GM18861 (cell line): ENCODE measurements around the gene GLDC.
"Not testable (repeated sequence)": the region's sequence is repeated elsewhere in the genome, so short reads cannot be mapped to it uniquely, and the experiment has no call there.

Source experiments
- ATAC-seq: cut with Tn5 transposase; IDR thresholded peaks from one replicate; pipeline ENCODE4 v1.9.1; 2021; ENCODE audit not compliant: unreplicated experiment

Gene GLDC

DNA sequence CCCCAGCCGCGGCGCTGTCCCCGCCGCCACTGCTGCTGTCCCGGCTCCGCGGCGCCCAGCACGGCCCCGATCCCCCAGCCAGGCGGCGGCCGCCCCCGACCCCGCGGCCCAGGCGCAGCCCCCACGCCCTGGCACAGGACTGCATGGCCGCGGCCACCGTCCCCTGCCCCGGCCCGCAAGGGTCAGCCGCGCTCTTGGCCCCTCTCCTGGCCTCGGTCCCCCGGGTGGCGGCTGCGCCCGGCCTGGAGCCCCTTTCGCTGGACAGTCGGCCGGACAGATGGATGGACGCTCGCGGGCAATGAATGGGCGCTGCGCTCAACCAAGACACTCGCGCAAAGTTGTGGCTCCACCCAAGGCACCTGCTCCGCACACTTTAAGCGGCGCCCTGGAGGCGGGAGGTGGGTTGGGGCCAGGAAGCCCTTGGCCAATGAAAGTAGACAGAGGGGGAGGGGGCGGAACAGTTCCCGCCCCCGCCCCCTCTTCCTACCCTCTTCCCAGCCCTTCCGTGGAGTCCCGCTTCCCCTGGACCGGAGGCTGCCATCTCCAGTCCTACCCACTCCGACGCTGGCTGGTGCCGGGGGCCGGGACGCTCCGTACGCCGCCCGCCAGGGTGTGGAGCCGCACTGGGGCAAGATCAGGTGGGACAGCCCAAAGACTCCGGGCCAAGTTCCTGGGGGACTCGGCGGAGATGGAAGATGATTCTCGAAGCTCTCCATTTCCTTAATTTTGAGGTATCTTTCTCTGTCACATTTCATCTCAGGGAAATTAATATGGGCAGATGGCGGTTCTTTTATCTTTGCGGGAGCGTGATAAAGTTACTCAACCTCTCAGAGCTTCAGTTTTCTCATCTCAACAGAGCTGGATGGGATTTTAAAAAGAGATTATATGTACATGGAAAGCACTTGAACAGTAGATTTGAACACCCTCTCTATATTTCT, at the start of gene GLDC:
Gene GLDC (minus strand): TSS at position 375 of the 938 bp plus-strand sequence. CDS start 230 bp downstream, at position 145.
- ATAC-seq: peak; percentile 92

GRCh38 chr9:6692881-6693361, 47.4 kb upstream of the GLDC start:
- ATAC-seq: no peak

GRCh38 chr9:6692433-6692832, 46.9 kb upstream of the GLDC start:
- no peak for ATAC-seq

- ATAC-seq: not testable (repeated sequence)
Measured at GRCh38 chr9:6690675-6691070, 45.1 kb upstream of the GLDC start.

DNA sequence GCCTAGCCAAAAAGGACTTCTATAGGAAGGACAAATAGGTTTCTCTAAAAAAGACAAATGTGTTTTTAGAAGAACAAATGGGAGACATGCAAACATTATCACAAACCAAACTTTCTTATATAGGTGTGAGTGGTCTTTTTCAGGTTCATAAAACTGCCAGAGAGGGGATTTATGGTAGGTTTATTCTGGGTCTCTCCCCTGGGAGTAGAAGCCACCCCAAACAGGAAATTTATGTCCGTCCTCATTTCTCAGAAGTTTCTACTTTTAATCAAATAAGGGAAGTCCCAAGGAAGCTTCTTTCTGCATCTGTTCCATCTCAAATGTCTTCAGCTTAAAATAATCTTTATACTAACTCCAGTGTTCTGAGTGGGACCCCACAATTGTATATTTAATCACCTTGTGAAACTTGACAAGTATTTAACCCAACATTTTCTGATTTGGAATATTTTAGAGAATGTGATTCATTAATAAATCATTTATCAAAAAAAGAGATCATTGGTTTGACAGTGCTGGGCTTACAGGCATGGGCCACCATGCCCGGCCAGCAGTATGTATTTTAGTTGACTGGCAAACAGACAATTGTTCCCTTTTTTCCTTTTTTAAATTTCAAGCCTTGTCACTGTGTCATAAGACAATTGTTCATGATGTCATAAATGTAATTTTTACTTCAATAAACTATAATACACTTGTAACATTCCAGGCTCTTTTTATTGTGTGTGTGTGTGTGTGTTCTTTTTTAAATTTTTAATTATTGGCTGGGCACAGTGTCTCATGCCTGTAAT, 44.6 kb upstream of the GLDC start:
- ATAC-seq: no peak

GRCh38 chr9:6687180-6687579, 41.7 kb upstream of the GLDC start:
- ATAC-seq: no peak

- no peak for ATAC-seq
Measured at GRCh38 chr9:6686396-6686795, 40.9 kb upstream of the GLDC start.

GRCh38 chr9:6681957-6682501, 36.5 kb upstream of the GLDC start:
- no peak for ATAC-seq

GRCh38 chr9:6681147-6681956, 35.8 kb upstream of the GLDC start:
- ATAC-seq: peak; percentile 56

DNA sequence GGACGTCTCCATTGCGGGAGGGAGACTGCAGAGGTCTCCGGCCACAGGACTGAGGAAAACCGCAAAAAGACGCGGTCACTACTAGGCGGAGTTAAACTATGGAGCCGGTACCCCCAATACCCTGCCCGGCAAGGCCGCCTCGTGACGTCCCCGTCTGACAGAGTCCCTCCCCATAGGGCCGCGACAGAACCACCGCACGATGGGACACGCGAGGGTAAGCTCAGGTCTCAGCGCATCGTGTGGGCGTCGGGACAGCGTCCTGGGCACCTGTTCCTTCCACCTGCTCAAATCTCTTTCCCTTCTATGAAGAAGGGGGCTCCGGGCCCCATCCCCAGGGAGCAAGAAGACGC, 35.2 kb upstream of the GLDC start:
- no peak for ATAC-seq

- no peak for ATAC-seq
Measured at GRCh38 chr9:6677803-6678202, 32.3 kb upstream of the GLDC start.

DNA sequence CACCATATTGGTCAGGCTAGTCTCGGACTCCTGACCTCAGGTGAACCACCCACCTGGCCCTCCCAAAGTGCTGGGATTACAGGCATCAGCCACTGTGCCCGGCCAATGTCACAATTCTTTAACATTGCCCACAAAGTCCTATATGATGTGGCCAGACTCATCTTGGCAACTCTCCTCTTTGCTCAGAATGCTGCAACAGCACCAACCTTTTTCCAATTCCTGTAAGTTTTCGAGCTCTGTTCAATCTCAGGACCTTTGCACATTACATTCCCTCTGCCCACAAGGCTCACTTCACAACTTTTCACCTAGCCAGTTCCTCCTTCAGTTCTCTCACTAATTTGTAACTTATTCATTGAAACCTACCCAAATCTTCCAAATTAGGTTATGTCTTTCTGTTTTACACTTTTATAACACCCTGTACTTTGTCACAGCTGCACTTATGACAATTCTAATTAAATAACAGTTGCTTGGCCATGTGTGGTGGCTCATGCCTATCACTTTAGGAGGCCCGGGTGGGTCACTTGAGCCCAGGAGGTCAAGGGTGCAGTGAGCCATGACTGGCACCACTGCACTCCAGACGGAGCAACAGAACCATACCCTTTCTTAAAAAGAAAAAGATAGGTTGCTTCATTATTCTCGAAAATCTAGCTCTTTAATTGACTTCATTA, 30.9 kb upstream of the GLDC start:
- no peak for ATAC-seq

GRCh38 chr9:6675268-6675667, 29.7 kb upstream of the GLDC start:
- no peak for ATAC-seq

DNA sequence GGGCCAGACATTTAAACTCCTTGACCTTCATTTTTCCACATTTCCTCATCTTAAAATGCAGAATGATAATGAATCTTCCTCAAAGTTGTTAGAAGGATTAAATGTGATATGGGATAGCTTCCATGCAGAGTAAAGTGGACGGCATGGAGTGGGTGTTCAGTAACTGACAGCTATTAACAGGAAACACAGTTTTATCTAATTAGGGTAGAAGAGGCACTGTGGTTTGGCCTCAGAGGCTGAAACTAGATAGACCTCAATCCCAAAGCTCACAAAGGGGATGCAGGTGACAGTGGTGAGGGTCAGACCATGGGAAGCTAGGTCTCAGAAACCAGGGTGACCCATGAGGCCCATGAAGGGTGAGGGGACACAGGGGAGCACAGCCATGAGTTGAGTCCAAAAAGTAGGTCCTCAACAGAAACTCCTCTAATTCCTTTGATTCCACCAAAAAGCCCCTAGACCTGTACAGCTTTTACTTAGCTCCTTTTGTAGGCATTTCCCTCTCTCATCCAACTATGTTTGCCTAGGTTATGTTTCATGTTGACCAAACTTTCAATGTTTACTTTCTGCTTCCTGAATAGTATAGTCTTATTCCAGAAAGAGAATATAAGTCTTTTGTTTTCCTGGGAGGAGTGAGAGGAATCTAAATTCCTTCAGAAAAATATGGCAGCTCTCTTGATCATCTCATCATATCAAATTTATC, 27.9 kb upstream of the GLDC start:
- ATAC-seq: no peak

GRCh38 chr9:6672118-6672517, 26.6 kb upstream of the GLDC start:
- ATAC-seq: no peak

DNA sequence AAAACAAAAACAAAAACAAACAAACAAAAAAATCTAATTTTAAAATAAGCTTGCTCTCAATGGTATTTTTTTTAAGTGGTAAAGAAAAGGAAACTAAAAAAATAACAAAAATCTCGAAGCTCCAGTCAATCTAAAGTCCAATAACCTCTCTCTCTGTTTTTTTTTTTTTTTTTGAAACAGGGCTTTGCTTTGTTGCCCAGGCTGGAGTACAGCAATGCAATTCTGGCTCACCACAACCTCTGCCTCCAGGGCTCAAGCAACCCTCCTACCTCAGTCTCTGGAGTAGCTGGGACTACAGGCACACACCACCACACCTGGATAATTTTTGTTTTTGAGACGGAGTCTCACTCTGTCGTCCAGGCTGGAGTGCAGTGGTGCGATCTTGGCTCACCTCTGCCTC, 25.9 kb upstream of the GLDC start:
- ATAC-seq: no peak

DNA sequence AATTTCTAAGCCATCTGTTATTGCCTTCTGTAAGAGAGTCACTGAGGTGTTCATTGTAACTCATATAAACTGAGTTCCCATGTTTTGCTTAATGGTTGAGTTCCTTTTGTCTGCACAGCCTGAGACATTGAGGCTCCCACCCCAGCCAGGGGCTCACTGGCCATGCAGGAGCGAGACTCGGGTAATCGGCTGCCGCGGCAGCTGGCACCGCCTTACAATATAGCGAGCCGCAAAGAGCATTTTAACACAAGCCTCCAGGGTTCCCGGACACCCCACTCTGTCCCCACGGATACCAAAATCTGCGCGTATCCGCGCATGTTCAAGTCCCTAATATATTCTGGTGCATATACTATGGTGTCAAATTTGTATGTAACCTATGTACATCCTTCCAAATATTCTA, 24.4 kb upstream of the GLDC start:
- ATAC-seq: no peak

GRCh38 chr9:6667633-6668280, 22.2 kb upstream of the GLDC start:
- ATAC-seq: no peak

GRCh38 chr9:6667080-6667479, 21.6 kb upstream of the GLDC start:
- ATAC-seq: no peak
